GM12878 (cell line): ENCODE data around the gene DEFB114. TPM values are rescaled to one million over a fixed set of nuclear protein-coding genes. Genes with fewer than 3 reads are reported as not detected.

Experiments used
- ATAC-seq: fragments of 200-7000 bp; cut with Tn5 transposase; 3 replicates; pipeline ENCODE4 v1.9.1; 2020; ENCODE audit warnings: mild to moderate bottlenecking, moderate library complexity
- BruUV-seq: library from RNA; stranded (reverse); fragments of 400-500 nt; replicated peaks from 2 replicates; lab custom pipeline; 2021; lab: Mats Ljungman, UMichigan
- CTCF ChIA-PET: fragments of 300-600 bp; sonication (Branson Sonifier 250); formaldehyde crosslinking; extraction: SDS; loops from one replicate; lab custom pipeline; 2021; ENCODE audit warnings: inconsistent platforms; lab: Yijun Ruan, JAX
- POLR2A ChIA-PET: fragments of 350-600 bp; formaldehyde crosslinking; extraction: SDS; loops from one replicate; lab custom pipeline; 2021; ENCODE audit warnings: inconsistent platforms; lab: Charles Lee
- RAD21 ChIA-PET: fragments of 300-600 bp; sonication (Branson Sonifier 250); formaldehyde crosslinking; loops from one replicate; lab custom pipeline; 2023; ENCODE audit warnings: antibody characterized with exemption; ENCODE audit not compliant: unreplicated experiment; lab: Charles Lee
- SMC1A ChIA-PET: fragments of 300-600 bp; sonication (Branson Sonifier 250); formaldehyde crosslinking; loops from one replicate; lab custom pipeline; 2023; ENCODE audit not compliant: unreplicated experiment, uncharacterized antibody; lab: Charles Lee
- DNase-seq: peaks from one replicate; pipeline ENCODE4 v3.0.0-alpha.2; 2011; ENCODE audit warnings: low read depth, low spot score
- FAIRE-seq: peaks from 3 replicates; lab custom pipeline; 2011; peaks lifted over from hg19 to GRCh38; lab: Jason Lieb, UNC
- H2AFZ ChIP-seq: 2 replicates; pipeline ENCODE4 v1.6.0; 2011; ENCODE audit warnings: low read depth, low read length, control low read depth; ENCODE audit not compliant: control insufficient read depth
- H3K27ac ChIP-seq: 2 replicates; pipeline ENCODE4 v1.5.1; 2011; ENCODE audit warnings: control low read depth; ENCODE audit not compliant: control insufficient read depth, insufficient read depth
- H3K27me3 ChIP-seq, 2 experiments: replicated peaks in 1 of 2; 2 replicates each; pipeline versions ENCODE4 v1.6.0 to v1.6.1; 2011; ENCODE audit warnings: low read length in 1 of 2; ENCODE audit not compliant: control insufficient read depth in 2 of 2, insufficient read depth in 2 of 2
- H3K36me3 ChIP-seq, 2 experiments: 2 replicates each; pipeline ENCODE4 v1.5.1; 2011; ENCODE audit warnings: low read length in 1 of 2; ENCODE audit not compliant: control insufficient read depth in 2 of 2, insufficient read depth in 2 of 2
- H3K4me1 ChIP-seq: 2 replicates; pipeline ENCODE4 v1.6.1; 2011; ENCODE audit warnings: mild to moderate bottlenecking, low read length, moderate library complexity, mixed read lengths; ENCODE audit not compliant: control insufficient read depth, insufficient read depth
- H3K4me2 ChIP-seq: 2 replicates; pipeline ENCODE4 v1.6.0; 2011; ENCODE audit warnings: control low read depth; ENCODE audit not compliant: control insufficient read depth, insufficient read depth
- H3K4me3 ChIP-seq: fragments of 200-600 bp; sonication (generic); 2 replicates; pipeline ENCODE4 v1.5.1; 2016
- H3K79me2 ChIP-seq: 2 replicates; pipeline ENCODE4 v1.6.0; 2011; ENCODE audit warnings: low read length; ENCODE audit not compliant: control insufficient read depth, insufficient read depth
- H3K9ac ChIP-seq: 2 replicates; pipeline ENCODE4 v1.8.0; 2011; ENCODE audit warnings: low read length, control low read depth, mixed read lengths; ENCODE audit not compliant: control insufficient read depth, insufficient read depth
- H3K9me3 ChIP-seq: replicated peaks from 3 replicates; pipeline ENCODE4 v1.5.1; 2011; ENCODE audit warnings: mild to moderate bottlenecking, low read length; ENCODE audit not compliant: control insufficient read depth, insufficient read depth
- H4K20me1 ChIP-seq: 2 replicates; pipeline ENCODE4 v1.6.0; 2011; ENCODE audit not compliant: control insufficient read depth, insufficient read depth
- ETV6 ChIP-seq, 2 experiments: fragments of 450-650 bp in 1 of 2; IDR thresholded peaks in 1 of 2; conservative IDR thresholded peaks in 1 of 2; 2 replicates each; pipeline ENCODE4 v1.6.1; 2014; ENCODE audit warnings: antibody characterized with exemption in 1 of 2, borderline replicate concordance in 1 of 2, low read depth in 1 of 2, mild to moderate bottlenecking in 1 of 2, moderate library complexity in 1 of 2
- KLF5 ChIP-seq: fragments of 450-650 bp; IDR thresholded peaks from 2 replicates; pipeline ENCODE4 v1.6.1; 2014; ENCODE audit warnings: mild to moderate bottlenecking; ENCODE audit not compliant: partially characterized antibody
- NBN ChIP-seq: fragments of 450-650 bp; IDR thresholded peaks from 2 replicates; pipeline ENCODE4 v1.6.1; 2016
- POLR2AphosphoS5 ChIP-seq: IDR thresholded peaks from 2 replicates; pipeline ENCODE4 v1.6.1; 2011; ENCODE audit warnings: mild to moderate bottlenecking, low read length, inconsistent platforms
- SMAD1 ChIP-seq: fragments of 450-650 bp; IDR thresholded peaks from 2 replicates; pipeline ENCODE4 v1.6.1; 2018; ENCODE audit warnings: mild to moderate bottlenecking, low read depth; ENCODE audit not compliant: partially characterized antibody
- SMC3 ChIP-seq: IDR thresholded peaks from 2 replicates; pipeline ENCODE4 v1.6.1; 2011; ENCODE audit warnings: low read length, improper control_type of control experiment, borderline replicate concordance
- WGBS: methylation state at CpG from one replicate; pipeline ENCODE4 v1.1.6; 2016; ENCODE audit warnings: low lambda C conversion rate; ENCODE audit not compliant: insufficient replicate concordance, insufficient coverage; ENCODE audit errors: missing lambda C conversion rate; 5-methylcytosine and 5-hydroxymethylcytosine counted together
- in situ Hi-C: fragments of 300-500 bp; cut with MboI; formaldehyde crosslinking; loops from 9 replicates; pipeline ENCODE4 v1.14.3; 2018; ENCODE audit warnings: mixed read lengths
- intact Hi-C: fragments of 100-400 bp; cut with micrococcal nuclease; formaldehyde crosslinking; loops from one replicate; pipeline ENCODE4 v1.14.2; 2022; ENCODE audit not compliant: unreplicated experiment
- polyA plus RNA-seq, 11 experiments: library from polyadenylated mRNA; depleted of rRNA in 4 of 11; unstranded in 6 of 11; stranded (reverse) in 5 of 11; fragments of >200 nt; fragmentation: Nextera tagmentation in 4 of 11; fragmentation: Illumina TruSeq in 1 of 11; extraction: Ambion mirVana in 4 of 11; extraction: Trizol in 1 of 11; gene quantifications; 1 replicate in 1 of 11; 2 replicates in 10 of 11; pipeline versions ENCODE4 v1.2.1 to v1.2.3, GENCODE V29; 2011 to 2016; ENCODE audit warnings: inconsistent platforms in 2 of 11, missing spikeins in 2 of 11, low read depth in 1 of 11
- total RNA-seq, 4 experiments: library from RNA; depleted of rRNA in 3 of 4; stranded (reverse); fragments of >200 nt in 3 of 4; fragmentation: Illumina TruSeq in 1 of 4; extraction: Trizol in 1 of 4; gene quantifications; 2 replicates each; pipeline versions ENCODE4 v1.2.1 to v1.2.3, GENCODE V29; 2013 to 2021
- TF ChIP-seq, protein P1 (sequence below): fragments of 450-650 bp; IDR thresholded peaks from 2 replicates; pipeline ENCODE4 v1.6.1; 2017; ENCODE audit warnings: mild to moderate bottlenecking, moderate library complexity

DEFB114 gene
- total and polyA plus RNA-seq, 10 of the 15 experiments (the other 5 are each of a cell fraction or from before 2014, with no cell fraction given): not detected

DNA sequence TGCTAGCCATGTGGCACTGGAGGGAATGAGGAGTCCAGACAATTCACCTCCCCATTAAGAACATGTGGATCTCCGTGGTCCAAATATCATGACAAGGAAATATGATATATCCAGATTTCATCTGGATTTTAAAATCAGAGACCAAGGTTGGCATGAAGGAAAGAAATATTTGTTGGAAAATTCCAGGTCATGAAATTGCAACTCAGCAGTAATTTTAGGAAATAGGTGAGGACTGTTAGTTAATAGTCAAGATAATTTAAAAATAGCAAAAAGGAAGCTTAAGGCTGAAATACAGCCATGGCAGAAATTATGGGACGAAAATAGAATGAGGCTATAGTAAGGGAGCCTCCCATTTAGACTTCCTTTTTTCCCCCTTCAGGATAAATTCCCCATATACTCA lies 26.9 kb downstream of the DEFB114 start (continued):
- TF ChIP-seq, protein P1, sequence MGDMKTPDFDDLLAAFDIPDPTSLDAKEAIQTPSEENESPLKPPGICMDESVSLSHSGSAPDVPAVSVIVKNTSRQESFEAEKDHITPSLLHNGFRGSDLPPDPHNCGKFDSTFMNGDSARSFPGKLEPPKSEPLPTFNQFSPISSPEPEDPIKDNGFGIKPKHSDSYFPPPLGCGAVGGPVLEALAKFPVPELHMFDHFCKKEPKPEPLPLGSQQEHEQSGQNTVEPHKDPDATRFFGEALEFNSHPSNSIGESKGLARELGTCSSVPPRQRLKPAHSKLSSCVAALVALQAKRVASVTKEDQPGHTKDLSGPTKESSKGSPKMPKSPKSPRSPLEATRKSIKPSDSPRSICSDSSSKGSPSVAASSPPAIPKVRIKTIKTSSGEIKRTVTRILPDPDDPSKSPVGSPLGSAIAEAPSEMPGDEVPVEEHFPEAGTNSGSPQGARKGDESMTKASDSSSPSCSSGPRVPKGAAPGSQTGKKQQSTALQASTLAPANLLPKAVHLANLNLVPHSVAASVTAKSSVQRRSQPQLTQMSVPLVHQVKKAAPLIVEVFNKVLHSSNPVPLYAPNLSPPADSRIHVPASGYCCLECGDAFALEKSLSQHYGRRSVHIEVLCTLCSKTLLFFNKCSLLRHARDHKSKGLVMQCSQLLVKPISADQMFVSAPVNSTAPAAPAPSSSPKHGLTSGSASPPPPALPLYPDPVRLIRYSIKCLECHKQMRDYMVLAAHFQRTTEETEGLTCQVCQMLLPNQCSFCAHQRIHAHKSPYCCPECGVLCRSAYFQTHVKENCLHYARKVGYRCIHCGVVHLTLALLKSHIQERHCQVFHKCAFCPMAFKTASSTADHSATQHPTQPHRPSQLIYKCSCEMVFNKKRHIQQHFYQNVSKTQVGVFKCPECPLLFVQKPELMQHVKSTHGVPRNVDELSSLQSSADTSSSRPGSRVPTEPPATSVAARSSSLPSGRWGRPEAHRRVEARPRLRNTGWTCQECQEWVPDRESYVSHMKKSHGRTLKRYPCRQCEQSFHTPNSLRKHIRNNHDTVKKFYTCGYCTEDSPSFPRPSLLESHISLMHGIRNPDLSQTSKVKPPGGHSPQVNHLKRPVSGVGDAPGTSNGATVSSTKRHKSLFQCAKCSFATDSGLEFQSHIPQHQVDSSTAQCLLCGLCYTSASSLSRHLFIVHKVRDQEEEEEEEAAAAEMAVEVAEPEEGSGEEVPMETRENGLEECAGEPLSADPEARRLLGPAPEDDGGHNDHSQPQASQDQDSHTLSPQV: no peak
- TF ChIP-seq SMAD1: no peak
- no peak for TF ChIP-seq ETV6 (conservative IDR thresholded peaks at IDR 0.05 in 1 of 2, IDR thresholded peaks at IDR 0.05 in 1 of 2; ENCODE audit: borderline replicate concordance in 1 of 2, low read depth in 1 of 2)
- TF ChIP-seq SMC3: no peak
- no peak for TF ChIP-seq NBN

DNA sequence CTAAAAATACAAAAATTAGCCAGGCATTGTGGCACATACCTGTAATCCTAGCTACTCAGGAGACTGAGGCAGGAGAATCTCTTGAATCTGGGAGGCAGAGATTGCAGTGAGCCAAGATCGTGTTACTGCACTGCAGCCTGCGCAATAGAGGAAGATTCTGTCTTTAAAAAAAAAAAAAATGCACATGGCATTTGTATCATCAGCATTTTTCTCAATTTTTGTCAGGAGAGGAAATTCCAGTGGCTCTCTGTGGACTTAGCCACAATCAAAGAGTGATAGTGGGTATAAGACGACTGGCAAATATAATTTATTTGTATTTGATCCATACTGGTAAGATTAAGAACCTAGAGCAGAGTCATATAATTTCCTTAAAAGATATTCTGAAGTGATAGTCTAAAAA lies 28.6 kb downstream of the DEFB114 start:
- POLR2A ChIA-PET: no interaction called here
- intact Hi-C loops: no loop called here

More for the DNA sequence above, 28.6 kb downstream of the DEFB114 start:
- H3K4me2 ChIP-seq: no peak overlapping the region
- RAD21 ChIA-PET: interaction anchor here (0.9 kb wide), 1 partner anchor 130 kb away, joined by 3 read pairs; no protein-coding TSS in a partner anchor
- no peak overlapping the region for H3K27ac ChIP-seq
- no peak overlapping the region for H3K4me3 ChIP-seq
- H4K20me1 ChIP-seq: no peaks in the 10 kb centered on the region
- no peaks in the 10 kb centered on the region for H3K4me1 ChIP-seq
- no peaks in the 10 kb centered on the region for H3K36me3 ChIP-seq
- WGBS: 33% methylated on average over 3 of the region's 3 CpGs
- FAIRE-seq (no peak), DNase-seq (no peak), ATAC-seq (no peak)
- H3K27me3 ChIP-seq: no peaks in the 10 kb centered on the region
- no peak overlapping the region for H3K9ac ChIP-seq
- TF ChIP-seq KLF5: no peak
- TF ChIP-seq POLR2AphosphoS5: no peak
- no peaks in the 10 kb centered on the region for H3K9me3 ChIP-seq
- in situ Hi-C loops: no loop called here
- no peak overlapping the region for H2AFZ ChIP-seq
- no TSS peak for BruUV-seq
- SMC1A ChIA-PET: no interaction called here
- no peaks in the 10 kb centered on the region for H3K79me2 ChIP-seq
- CTCF ChIA-PET: no interaction called here
